HG03442 (cell line): ENCODE results near the gene ARID3C.

ENCODE experiments used
- ATAC-seq: cut with Tn5 transposase; IDR thresholded peaks from one replicate; pipeline ENCODE4 v1.9.1; 2021; ENCODE audit warnings: mild to moderate bottlenecking, moderate library complexity; ENCODE audit not compliant: unreplicated experiment

The ARID3C gene

DNA sequence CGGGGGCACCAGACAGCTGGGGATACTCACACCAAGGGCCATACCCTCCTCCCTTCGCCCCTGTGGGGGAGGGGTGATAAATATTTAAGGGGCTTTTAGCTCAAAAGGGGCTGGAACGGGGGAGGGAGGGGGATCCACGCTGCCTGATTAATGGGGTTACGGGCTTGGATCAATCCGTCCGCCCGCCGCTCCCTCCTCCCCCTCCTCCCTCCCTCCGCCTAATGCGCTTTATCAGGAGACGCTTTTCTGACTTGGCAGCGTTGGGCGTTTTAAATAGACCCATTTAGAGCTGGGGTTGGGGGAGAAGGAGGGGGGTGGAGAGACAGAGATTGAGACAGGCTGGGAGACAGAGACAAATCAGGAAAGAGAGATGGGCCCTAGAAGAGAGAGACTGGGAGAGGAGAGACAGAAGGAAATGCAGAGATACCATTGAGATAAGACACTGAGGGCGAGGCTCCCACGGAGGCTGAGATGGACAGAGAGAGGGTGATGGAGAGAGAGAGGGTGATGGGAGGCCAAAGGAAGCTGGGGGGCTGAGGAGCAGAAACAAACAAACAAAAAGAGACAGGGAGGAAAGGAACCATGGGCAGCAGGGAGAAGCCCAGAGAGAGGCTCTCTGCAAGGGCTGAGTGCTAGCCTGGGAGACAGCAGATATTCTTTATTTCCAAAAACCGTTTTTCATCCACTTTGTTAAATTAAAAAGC lies 49.6 kb downstream of the ARID3C start:
- ATAC-seq, result no peak

DNA sequence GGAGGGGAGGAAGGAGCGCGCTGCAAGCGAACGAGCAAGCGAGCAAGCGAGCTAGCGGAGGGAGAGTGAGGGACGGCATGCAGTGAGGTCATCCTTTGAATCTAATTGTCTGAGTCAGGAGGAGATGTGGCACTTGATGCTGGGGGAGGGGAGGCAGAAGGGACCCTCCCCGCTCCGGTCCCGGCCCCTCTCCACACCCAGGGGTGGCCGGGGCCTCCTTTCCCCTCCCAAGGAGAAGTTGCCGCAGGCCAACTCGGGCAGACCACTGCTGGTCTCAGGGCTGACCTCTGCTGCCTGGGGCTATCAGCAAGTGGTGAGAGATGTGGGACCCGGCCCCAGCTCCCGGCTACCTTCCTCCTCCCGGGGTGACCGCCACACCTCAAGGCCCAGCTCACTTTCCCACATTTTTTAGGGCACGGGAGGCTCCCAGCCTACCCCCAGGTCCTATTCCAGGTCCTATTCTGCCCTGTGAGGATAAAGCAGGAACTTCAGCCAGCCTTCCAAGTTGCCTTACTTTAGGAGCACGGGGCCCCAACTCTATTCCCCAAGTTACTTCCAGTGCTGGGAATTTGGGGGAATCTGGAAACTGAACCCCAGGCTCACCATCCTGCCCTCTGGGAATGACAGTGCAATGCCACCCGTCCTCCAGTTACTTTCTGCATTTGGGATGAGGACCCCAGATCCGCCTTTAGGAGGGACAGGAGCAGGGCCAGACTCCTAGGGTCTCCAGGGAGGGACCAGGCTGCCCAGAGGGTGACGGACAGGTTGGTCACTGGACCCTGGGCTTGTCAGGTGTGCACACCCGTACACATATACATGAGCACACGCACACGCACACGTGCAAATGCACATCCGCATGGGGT lies 50.4 kb downstream of the ARID3C start:
- no peak for ATAC-seq

DNA sequence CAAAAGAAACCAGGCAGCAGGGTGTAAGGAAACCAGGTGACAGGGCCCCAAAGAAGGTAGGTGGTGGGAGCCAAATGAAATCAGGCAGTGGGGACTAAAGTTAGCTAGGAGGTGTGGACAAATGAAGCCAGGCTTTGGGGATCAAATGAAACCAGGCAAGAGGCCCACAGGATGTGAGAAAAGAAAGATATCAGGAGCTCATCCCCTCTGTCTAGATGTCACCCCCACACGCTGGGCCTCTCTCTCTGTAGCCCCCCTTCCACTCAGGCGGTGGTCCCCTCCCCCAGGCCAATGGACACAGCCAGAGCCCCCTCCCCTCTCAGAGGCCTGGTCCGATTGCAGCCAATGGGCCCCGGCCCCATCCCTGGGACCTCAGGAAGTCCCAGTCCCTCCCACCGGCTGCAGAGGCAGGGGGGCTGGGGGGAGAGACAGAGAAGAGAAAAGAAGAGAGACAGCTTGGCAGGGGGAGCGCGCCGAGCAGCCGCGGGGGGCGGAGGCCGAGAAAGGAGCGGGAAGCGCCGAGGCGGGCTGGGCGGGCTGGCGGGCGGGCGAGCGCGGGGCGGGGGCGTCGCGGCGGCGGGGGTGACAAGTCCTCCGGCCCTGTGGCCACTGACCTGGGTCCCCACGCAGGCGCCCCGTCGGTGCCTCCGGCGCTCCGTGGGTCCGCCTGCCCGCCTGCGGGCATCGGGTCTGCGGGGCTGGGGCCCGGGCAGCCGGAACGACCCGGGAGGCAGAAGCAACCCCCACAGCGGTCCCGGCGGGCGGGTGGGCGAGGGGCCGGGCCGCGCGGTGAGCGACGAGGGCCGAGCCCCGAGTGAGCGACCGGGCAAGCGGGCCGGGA lies 51.2 kb downstream of the ARID3C start:
- no peak for ATAC-seq

DNA sequence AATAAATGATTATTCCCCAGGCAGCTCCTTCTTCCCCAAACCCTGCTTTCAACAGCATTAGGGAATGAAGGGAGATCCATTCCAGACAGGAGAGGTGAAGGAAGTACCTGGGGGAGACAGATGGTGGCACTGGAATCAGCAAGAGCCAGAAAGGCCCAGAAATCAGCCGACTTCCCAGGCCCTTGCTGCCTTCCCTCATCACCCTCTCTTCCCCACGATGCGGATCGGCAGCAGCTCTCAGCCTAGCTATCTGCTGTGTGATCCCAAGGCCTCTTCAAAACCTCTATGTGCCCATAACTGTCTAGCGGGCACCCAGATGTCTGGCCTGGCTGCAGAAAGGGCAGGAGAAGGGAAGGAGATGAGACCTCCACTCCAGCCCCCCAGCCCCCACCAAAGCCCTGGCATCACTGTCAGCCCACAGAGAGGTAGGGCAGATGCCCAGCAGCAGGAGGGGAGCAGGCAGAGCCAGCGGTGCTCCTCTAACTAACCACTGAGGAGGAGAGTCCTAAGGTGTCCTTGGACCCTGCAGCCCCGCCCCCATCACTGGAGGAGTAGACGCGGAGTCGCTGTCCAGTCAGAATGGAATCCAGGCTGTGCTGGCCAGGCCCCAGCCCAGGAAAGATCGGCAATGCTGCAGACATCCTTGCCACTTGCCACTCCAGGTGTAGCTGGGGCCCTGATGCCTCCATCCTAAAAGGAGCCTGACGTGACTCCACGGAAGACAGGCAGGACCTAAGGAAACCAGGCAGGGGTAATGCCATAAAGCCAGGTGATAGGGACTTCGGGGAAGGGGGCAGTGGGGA lies 52.1 kb downstream of the ARID3C start:
- ATAC-seq, result no peak

DNA sequence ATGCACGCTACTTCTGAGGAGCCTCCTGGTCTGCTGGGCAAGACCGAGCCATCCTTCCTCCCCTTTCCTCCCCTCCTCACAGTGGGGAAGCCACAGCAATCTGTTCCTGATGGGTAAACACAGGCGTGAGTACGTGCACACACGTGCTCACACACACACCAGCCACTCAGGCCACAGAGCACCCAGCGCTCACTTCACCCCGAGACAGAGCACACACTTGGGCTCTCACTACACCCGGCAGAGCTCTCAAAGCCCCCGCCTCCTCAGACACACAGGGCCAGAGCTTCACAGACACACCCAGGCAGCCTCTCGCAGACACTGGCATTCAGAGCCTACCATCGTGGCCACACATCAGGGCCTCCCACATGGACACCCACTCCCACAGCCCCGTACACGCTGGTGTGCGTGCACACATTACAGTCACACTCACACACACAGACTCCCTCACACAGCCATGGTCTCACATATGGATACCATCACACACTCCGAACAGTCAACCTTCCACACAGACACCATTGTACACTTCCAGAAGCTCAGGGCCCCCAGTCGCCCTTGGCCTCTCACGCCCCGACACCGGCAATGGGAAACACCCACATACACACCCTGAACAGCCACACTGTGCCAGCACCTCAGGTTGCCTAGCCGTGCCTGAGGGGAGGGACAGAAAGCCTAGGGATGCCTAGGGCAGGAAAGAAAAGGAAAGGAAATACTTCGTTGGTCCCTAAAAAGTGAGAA lies 52.8 kb downstream of the ARID3C start:
- no peak for ATAC-seq

DNA sequence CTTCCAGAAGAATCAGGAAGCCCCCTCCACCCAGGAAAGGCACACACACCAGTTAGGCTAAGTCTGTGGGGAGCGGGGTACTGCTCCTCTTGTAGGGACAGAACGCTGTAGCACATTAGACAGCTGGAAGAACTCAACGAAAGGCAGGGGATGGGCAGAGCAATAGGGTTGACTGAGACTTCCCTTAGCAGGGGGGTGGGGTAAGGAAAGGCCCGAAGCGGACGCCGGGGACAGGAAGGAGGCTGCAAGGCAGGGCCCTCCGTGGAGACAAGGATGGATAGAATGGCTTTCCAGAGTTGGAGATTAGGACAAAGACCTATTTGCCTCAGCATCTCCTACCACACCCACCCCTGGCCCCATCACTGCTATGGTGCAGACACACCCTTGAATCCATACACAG lies 53.6 kb downstream of the ARID3C start:
- ATAC-seq, result no peak

DNA sequence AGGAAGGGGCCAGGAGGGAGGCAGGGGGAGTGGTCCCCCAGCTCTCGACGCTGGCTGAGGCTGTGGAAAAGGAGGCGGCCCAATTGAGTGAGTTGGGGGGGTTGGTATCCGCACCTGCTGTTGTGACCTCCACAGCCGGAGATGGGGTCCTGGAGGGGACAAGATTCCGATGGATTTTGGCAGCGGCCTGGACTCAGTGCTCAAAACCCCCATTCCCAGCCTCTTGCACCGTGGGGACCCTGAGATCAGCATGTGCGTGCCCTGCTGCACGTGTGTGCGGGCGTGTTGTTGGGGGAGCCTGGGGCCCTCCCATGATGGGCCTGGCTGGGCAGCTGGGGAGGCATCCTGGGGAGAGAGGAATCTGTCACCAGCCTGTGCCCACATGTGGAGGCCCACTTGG lies 54.3 kb downstream of the ARID3C start:
- ATAC-seq, result no peak

DNA sequence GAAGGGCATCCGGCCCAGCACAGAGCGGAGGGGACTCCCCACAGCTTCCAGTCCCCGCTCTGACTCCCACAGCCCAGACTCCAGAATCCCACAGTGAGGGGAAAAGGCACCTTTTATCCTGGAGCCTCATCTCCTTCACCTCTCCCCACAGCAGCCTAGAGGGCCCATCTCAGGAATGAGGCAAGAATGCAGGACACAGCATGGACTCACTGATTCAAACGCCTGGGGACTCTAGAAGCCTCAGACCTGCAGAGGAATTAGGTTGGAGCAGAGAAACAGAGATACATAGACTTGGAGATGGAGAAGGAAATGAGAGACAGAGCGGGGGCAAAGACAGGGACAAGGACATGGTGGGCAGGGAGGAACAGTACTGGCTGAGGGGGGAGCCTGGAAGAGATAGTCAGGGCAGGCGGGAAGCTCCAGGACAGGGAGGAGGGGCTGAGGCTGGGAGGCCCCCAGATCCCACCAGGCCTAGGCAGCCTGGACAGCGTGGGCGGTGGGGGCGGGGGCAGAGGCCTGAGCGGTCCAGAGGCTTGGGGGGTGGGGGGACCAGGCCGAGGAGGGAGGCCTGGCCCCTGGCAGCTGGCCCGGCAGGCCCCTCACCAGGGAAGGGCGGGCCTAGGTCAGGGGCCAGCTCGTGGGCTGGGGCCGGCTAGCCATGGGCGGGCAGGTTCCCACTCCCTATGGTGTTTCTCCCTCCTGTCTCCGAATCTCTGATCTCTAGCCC lies 55.1 kb downstream of the ARID3C start:
- ATAC-seq, result no peak

DNA sequence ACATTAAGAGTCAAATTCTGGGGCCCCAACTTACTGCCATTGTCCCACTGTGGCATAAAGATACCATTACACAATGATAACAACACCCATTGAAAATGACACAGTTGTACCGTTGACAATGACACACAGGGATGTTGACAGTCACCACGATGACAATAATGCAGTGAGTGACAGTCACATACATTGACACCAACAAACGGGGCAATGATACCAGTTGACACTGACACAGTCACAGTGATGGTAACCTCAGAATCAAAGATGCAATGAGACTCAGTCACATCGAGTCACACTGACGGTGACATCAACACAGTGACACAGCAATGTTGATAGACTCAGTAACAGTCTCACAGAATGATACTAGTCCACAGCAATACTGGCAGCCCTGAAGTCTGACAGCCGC lies 56.2 kb downstream of the ARID3C start:
- ATAC-seq, result no peak

DNA sequence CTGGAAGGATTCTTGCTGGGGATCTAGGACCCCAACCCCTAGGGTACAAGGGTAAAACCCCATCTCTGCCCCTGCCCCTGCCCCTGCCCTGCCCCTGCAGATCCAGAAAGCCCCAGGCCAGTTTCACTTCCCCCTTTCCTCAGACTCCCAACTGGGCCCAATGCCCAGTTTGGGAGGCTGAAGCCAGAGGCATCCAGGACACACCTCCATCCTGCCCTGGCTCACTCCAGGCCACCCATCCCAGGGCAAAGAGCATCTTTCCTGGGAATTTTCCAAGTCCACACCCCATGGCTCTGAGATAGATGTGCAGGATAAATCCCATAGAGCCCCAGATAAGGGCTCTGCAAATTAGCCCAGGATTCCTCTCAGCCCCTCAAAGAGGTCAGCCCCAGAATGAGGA lies 56.8 kb downstream of the ARID3C start:
- ATAC-seq, result no peak

DNA sequence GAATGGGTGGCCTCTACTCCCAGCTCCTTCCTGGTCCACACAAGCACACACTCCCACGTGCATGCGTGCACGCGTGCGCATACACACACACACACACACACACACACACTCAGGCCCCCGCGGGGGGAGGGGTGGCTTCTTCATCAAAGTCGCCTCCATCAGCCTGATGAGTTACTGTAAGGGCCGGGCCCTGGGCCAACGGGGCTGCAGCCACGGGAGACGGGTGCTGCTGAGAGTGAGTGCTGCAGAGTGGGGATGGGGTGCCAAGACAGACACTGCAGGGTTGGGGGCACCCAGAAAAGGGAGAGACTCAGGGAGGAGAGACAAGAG lies 57.4 kb downstream of the ARID3C start:
- ATAC-seq, result no peak
